NCI-H446 treated with DMSO at 0.1 percent for 48 hours (cell line): Measurements from ENCODE around the gene FOXJ2.
"Not testable (repeated sequence)": the region's sequence is repeated elsewhere in the genome, so short reads cannot be mapped to it uniquely, and the experiment has no call there.

ENCODE experiments used
- DNase-seq: peaks from one replicate; lab custom pipeline; 2025; lab: John Stamatoyannopoulos, UW

FOXJ2 gene

GRCh38 chr12:8065991-8066594 lies 33.6 kb downstream of the FOXJ2 start, which contains the start of gene C3AR1:
Gene C3AR1, minus strand, starts transcription at chr12:8066359. Its CDS starts 6,174 bp downstream, at chr12:8060185.
- no peak for DNase-seq

- DNase-seq, result no peak
Observed at GRCh38 chr12:8069582-8069981, 37.1 kb downstream of the FOXJ2 start.

GRCh38 chr12:8071820-8072219 lies 39.3 kb downstream of the FOXJ2 start:
- not testable (repeated sequence) for DNase-seq

- DNase-seq, result no peak
Observed at GRCh38 chr12:8075935-8076334, 43.4 kb downstream of the FOXJ2 start.

GRCh38 chr12:8076366-8076765 lies 43.9 kb downstream of the FOXJ2 start:
- no peak for DNase-seq

GRCh38 chr12:8077207-8077606 lies 44.7 kb downstream of the FOXJ2 start:
- no peak for DNase-seq

- peak; percentile 13 for DNase-seq
Observed at GRCh38 chr12:8078398-8078797, 45.9 kb downstream of the FOXJ2 start.

GRCh38 chr12:8078916-8079315 lies 46.4 kb downstream of the FOXJ2 start:
- DNase-seq, result no peak

GRCh38 chr12:8080120-8080519 lies 47.6 kb downstream of the FOXJ2 start:
- DNase-seq, result no peak

GRCh38 chr12:8081251-8081920 lies 48.9 kb downstream of the FOXJ2 start:
- DNase-seq, result no peak

GRCh38 chr12:8082808-8083100 lies 50.2 kb downstream of the FOXJ2 start:
- no peak for DNase-seq

GRCh38 chr12:8084351-8084750 lies 51.8 kb downstream of the FOXJ2 start:
- not testable (repeated sequence) for DNase-seq

- DNase-seq, result no peak
Observed at GRCh38 chr12:8087666-8088065, 55.1 kb downstream of the FOXJ2 start.

- no peak for DNase-seq
Observed at GRCh38 chr12:8088574-8088973, 56.1 kb downstream of the FOXJ2 start.

GRCh38 chr12:8089277-8089676 lies 56.8 kb downstream of the FOXJ2 start:
- DNase-seq, result not testable (repeated sequence)

- no peak for DNase-seq
Observed at GRCh38 chr12:8089716-8090115, 57.2 kb downstream of the FOXJ2 start.

- no peak for DNase-seq
Observed at GRCh38 chr12:8093291-8093690, 60.8 kb downstream of the FOXJ2 start.

- no peak for DNase-seq
Observed at GRCh38 chr12:8096281-8096915, 63.9 kb downstream of the FOXJ2 start.

- no peak for DNase-seq
Observed at GRCh38 chr12:8099235-8099634, 66.7 kb downstream of the FOXJ2 start.
